ENCODE data around the gene GINS1.

GRCh38 chr20:25376886-25377285 is 30.6 kb upstream of the GINS1 start:
- TF ChIP-seq CTCF (IDR thresholded peaks at IDR 0.05; ENCODE audit: low read length) (no peak), EZH2phosphoT487 (IDR thresholded peaks at IDR 0.05; ENCODE audit: low read length) (no peak), EZH2 (optimal IDR thresholded peaks at IDR 0.05; ENCODE audit: low read depth, low read length) (no peak)
